ENCODE measurements around the gene TP53I13. TPM values are rescaled to one million over a fixed set of nuclear protein-coding genes. Genes with fewer than 3 reads are reported as not detected.
A peak's percentile ranks its signal among the peaks of the same experiment; 100 is the strongest.

Gene TP53I13
- total and polyA plus RNA-seq, 2 donors (not counting 3 experiments of a cell fraction or from before 2014, with no cell fraction given) = 41.1 to 42.7 TPM

- Histone ChIP-seq H3K27me3 (ENCODE audit: control insufficient read depth in 2 of 2, insufficient read depth in 2 of 2, low read length in 2 of 2) (no peaks in the 10 kb centered on the region), H4K20me1 (replicated peaks; ENCODE audit: control insufficient read depth, extremely low read depth, insufficient read depth, low read length) (no peaks in the 10 kb centered on the region), H3K36me3 (ENCODE audit: control insufficient read depth in 2 of 2, extremely low read depth in 1 of 2, insufficient read depth in 2 of 2, low read length in 2 of 2) (peaks cover 0 to 1% of the 10 kb centered on the region in 2 experiments), H3K4me1 (ENCODE audit: control insufficient read depth, extremely low read depth, insufficient read depth, low read length) (peaks cover 31% of the 10 kb centered on the region), H3K79me2 (ENCODE audit: control insufficient read depth, insufficient read depth, low read length) (no peaks in the 10 kb centered on the region), H3K4me3 (replicated peaks in 1 of 3; ENCODE audit: insufficient read depth in 1 of 3, low read depth in 1 of 3, low read length in 3 of 3) (peak overlapping the region in 2 of 3 experiments; percentile 18 to 28), H3K9me1 (replicated peaks; ENCODE audit: control insufficient read depth, extremely low read depth, insufficient read depth, low read length) (no peaks in the 10 kb centered on the region), H3K9me3 (replicated peaks; ENCODE audit: control insufficient read depth, insufficient read depth, low read length) (no peaks in the 10 kb centered on the region), H3K9ac (replicated peaks; ENCODE audit: extremely low read depth, insufficient read depth, low read length) (no peak overlapping the region), H2AFZ (ENCODE audit: low read depth, low read length) (peak overlapping the region; percentile 89), H3K27ac (ENCODE audit: insufficient read depth, low read depth, low read length) (no peak overlapping the region), H3K4me2 (ENCODE audit: insufficient read depth, low read length) (peak overlapping the region; percentile 67)
- dilution Hi-C loops (cut with MboI; ENCODE audit: extremely low pct_ligation_motif_present, low sequenced_read_pairs) (no loop called here), intact Hi-C loops (cut with micrococcal nuclease) (loop anchor here (1.0 to 5.0 kb wide), 3 partner anchors 48 to 478 kb away; partner anchors contain the start of genes ABHD15 and TP53I13)
- DNase-seq (ENCODE audit: low read depth, low spot score) (peak; percentile 87), FAIRE-seq (peak; percentile 87)
- CTCF ChIA-PET = interaction anchor here (0.6 to 6.9 kb wide), 16 partner anchors 21 to 492 kb away, joined by 3 to 120 read pairs (median 5); partner anchors contain the start of genes ABHD15, ANKRD13B, SSH2 and TP53I13
- POLR2A ChIA-PET = interaction anchor here (1.6 kb wide), 1 partner anchor 322 kb away, joined by 5 read pairs; the partner anchor contains the start of gene NUFIP2
- TF ChIP-seq POLR2AphosphoS5 (IDR thresholded peaks at IDR 0.05; ENCODE audit: insufficient read depth, low read depth, low read length) = peak; percentile 79
- no peak for TF ChIP-seq JUN (IDR thresholded peaks at IDR 0.05; ENCODE audit: borderline replicate concordance, insufficient read depth, insufficient read length, low read depth)
- TF ChIP-seq FOS (IDR thresholded peaks at IDR 0.05; ENCODE audit: borderline replicate concordance, insufficient read depth, low read length) = no peak
- TF ChIP-seq GATA2 (IDR thresholded peaks at IDR 0.05; ENCODE audit: insufficient read depth, insufficient read length, low read depth, low read length) = no peak
- peak; percentile 75 for TF ChIP-seq POLR2A (IDR thresholded peaks at IDR 0.05; ENCODE audit: low read depth, low read length)
- no peak for TF ChIP-seq MYC (IDR thresholded peaks at IDR 0.05; ENCODE audit: low read depth, low read length)
- peak; percentile 9 for TF ChIP-seq MAX (IDR thresholded peaks at IDR 0.05; ENCODE audit: insufficient read depth, insufficient read length)
- peak in 1 of 2 donors; percentile 2 for TF ChIP-seq CTCF (IDR thresholded peaks at IDR 0.05; ENCODE audit: extremely low read depth in 1 of 2, insufficient read depth in 1 of 2, low read depth in 1 of 2, low read length in 2 of 2)
- no peak for TF ChIP-seq EZH2 (IDR thresholded peaks at IDR 0.05; ENCODE audit: borderline replicate concordance, low read depth, low read length, severe bottlenecking)
- no TSS peak for BruUV-seq (replicated peaks)
These were observed 47.2 kb downstream of the TP53I13 start for GRCh38 chr17:29615492-29616299.
